Right lobe of liver (tissue), 4 donors: ENCODE measurements around the gene BCKDK.

Experiments
- CTCF ChIP-seq, 4 donors: fragments of 200-600 bp in 3 of 4; fragments of 450-650 bp in 1 of 4; IDR thresholded peaks; one replicate each; pipeline versions ENCODE4 v1.5.1 to v1.8.0; 2016 to 2022; ENCODE audit warnings: antibody characterized with exemption in 4 of 4, mild to moderate bottlenecking in 2 of 4
- POLR2A ChIP-seq: fragments of 450-650 bp; IDR thresholded peaks from one replicate; pipeline ENCODE4 v1.6.1; 2017; ENCODE audit warnings: antibody characterized with exemption, mild to moderate bottlenecking
- donor health status: DM: no; HTN: no; CAD: no.
- donor health status: DM: no; HTN: no; CAD: no.
- donor health status: DM: no; HTN: yes; CAD: no.

DNA sequence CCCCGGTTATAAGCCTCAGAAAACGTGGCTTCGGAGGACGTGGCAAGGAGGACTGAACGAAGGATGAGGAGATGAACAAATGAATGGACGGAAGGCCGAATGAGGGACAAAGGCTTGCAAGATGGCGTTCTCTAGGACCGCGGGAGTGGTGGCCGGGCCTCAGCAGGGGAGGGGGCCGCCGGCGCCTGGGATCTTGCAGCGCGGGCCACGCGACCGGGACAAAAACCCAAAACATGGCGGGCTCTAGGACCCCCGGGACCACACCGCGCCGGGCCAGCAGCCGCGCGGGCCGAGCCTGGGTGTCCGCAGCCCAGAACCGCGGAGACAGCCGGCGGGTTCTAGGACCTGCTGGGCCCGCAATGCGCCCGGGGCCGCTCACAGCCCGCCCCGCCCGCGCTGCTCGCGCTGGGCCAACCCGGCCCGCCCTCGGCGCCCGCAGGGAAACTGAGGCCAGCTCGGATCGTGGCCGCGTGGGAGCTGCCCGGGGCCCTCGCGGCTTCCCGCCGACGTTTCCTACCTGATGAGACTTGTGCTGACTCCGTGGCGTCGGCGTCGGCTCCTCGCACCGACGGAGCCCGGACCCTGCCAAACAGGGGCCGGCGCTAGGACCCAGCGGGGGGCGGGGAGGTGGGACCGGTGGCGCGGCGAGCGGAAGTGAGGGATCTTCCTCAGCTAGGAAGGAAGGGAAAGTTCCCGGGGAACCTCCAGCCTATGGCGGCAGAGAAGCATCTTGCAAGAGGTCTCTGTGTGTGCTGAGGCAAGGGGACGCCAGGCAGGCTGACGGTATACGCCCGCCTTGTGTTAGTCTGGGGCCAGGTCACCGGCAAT lies 34.8 kb upstream of the BCKDK start:
- no peak for TF ChIP-seq CTCF (IDR thresholded peaks at IDR 0.05)
- peak; percentile 34 for TF ChIP-seq POLR2A
